Thymus (tissue), 11 donors: ENCODE results near the gene SOX30. TPM values are rescaled to one million over a fixed set of nuclear protein-coding genes. Genes with fewer than 3 reads are reported as not detected.

ENCODE experiments used
- DNase-seq, 9 donors: peaks; one replicate each; pipeline ENCODE4 v3.0.0-alpha.2; 2013; ENCODE audit warnings: low spot score in 9 of 9, low read depth in 6 of 9, missing footprints in 1 of 9
- H3K27ac ChIP-seq, 2 donors: one replicate each; pipeline ENCODE4 v1.5.1; 2013; ENCODE audit warnings: control low read depth in 1 of 2, low read depth in 1 of 2, low read length in 1 of 2, mild to moderate bottlenecking in 1 of 2, moderate library complexity in 1 of 2
- H3K27me3 ChIP-seq, 2 donors: one replicate each; pipeline ENCODE4 v1.5.1; 2013; ENCODE audit warnings: low read length in 1 of 2; ENCODE audit not compliant: control insufficient read depth in 2 of 2, insufficient read depth in 1 of 2
- H3K36me3 ChIP-seq, 2 donors: one replicate each; pipeline ENCODE4 v1.5.1; 2013; ENCODE audit warnings: low read length in 1 of 2, mild to moderate bottlenecking in 1 of 2, moderate library complexity in 1 of 2; ENCODE audit not compliant: control insufficient read depth in 2 of 2, insufficient read depth in 2 of 2
- H3K4me1 ChIP-seq, 2 donors: one replicate each; pipeline ENCODE4 v1.5.1; 2013; ENCODE audit warnings: low read length in 2 of 2; ENCODE audit not compliant: control insufficient read depth in 2 of 2, insufficient read depth in 2 of 2
- H3K4me3 ChIP-seq, 2 donors: one replicate each; pipeline ENCODE4 v1.5.1; 2013; ENCODE audit warnings: low read length in 2 of 2, control low read depth in 1 of 2, mild to moderate bottlenecking in 1 of 2
- H3K9me3 ChIP-seq, 2 donors: one replicate each; pipeline ENCODE4 v1.5.1; 2013; ENCODE audit warnings: low read length in 1 of 2, mild to moderate bottlenecking in 1 of 2; ENCODE audit not compliant: control insufficient read depth in 2 of 2, insufficient read depth in 1 of 2
- WGBS: extraction: QIAGEN DNeasy Blood & Tissue Kit; methylation state at CpG from one replicate; pipeline ENCODE4 v1.1.7; 2013; 5-methylcytosine and 5-hydroxymethylcytosine counted together
- polyA plus RNA-seq: library from polyadenylated mRNA; stranded (reverse); fragments of 200-250 nt; gene quantifications from one replicate; pipeline ENCODE4 v1.2.3, GENCODE V29; 2013
- total RNA-seq: library from RNA; stranded (reverse); fragments of 120-200 nt; gene quantifications from one replicate; pipeline ENCODE4 v1.2.4, GENCODE V29; 2013
- donor health status: healthy.

SOX30 gene
- total and polyA plus RNA-seq, 2 donors, result 0.16 to 0.24 TPM

DNA sequence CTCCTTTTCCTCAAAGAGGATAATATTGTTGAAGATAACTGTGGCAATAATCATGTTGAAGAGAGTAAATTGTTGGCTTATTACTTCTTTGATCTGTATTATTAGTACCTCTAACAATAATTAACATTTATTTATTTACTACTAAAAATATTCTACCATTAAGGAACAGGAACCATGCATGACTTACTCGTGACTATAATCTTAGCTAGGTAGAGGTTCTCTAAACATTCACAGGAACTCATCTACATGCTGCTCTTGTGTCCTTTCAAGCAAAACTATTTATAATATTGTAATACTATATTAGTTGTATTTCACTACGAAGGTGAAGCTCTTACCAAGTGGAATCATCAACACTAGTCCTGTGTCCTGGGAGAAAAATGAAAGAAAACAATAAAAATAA lies 3.1 kb downstream of the SOX30 start:
- DNase-seq, result no peak
- no peak overlapping the region for H3K27ac ChIP-seq

DNA sequence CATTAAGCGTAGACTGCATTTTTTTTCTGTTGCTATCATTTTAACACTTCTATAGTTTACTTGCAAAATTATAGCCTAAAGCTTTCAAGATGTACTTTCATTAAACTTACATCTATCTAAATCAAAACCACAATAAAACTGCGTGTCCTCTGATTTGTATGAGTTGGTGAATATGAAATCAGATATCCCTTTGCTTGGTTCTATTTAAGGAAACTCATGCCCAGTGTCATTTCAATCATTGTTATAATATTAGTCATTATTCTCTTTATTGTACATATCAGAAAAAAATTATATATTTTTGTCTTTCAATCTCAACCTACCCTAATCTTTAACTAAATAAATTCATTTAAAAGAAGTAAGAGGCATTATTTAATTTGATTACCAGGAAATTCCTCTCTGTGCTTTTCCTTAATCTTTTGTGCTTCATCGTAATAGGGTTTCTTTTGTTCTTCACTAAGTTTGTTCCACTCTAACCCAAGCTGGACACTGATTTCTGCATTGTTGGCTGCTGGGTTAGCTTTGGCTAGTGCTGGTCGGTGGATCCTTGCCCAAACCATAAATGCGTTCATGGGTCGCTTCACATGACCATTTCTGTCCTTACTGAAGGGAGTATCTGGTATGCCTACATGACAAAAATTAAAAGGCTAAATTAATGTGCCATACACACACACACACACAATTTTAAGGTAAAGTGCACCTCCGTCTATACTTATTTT lies 3.8 kb downstream of the SOX30 start:
- Histone ChIP-seq H3K27me3 (no peaks in the 10 kb centered on the region), H3K9me3 (peaks cover 0 to 5% of the 10 kb centered on the region in 2 donors), H3K4me1 (peaks cover 5 to 10% of the 10 kb centered on the region in 2 donors), H3K27ac (no peak overlapping the region), H3K4me3 (no peak overlapping the region), H3K36me3 (no peaks in the 10 kb centered on the region)
- WGBS, result 89% methylated on average over 7 of the region's 7 CpGs
- DNase-seq, result no peak

More for the DNA sequence above, 3.1 kb downstream of the SOX30 start:
- Histone ChIP-seq H3K27me3 (no peaks in the 10 kb centered on the region), H3K36me3 (no peaks in the 10 kb centered on the region), H3K9me3 (peaks cover 0 to 5% of the 10 kb centered on the region in 2 donors), H3K4me1 (peaks cover 5 to 10% of the 10 kb centered on the region in 2 donors), H3K4me3 (no peak overlapping the region)
- WGBS, result 94% methylated on average over 2 of the region's 2 CpGs

GRCh38 chr5:157640406-157641066 lies 11.7 kb downstream of the SOX30 start:
- H3K36me3 ChIP-seq, result no peaks in the 10 kb centered on the region
- no peaks in the 10 kb centered on the region for H3K9me3 ChIP-seq
- H3K4me3 ChIP-seq, result no peak overlapping the region
- H3K27me3 ChIP-seq, result no peaks in the 10 kb centered on the region
- 94% methylated on average over 9 of the region's 9 CpGs for WGBS
- H3K4me1 ChIP-seq, result no peaks in the 10 kb centered on the region
- H3K27ac ChIP-seq, result no peak overlapping the region
- no peak for DNase-seq

DNA sequence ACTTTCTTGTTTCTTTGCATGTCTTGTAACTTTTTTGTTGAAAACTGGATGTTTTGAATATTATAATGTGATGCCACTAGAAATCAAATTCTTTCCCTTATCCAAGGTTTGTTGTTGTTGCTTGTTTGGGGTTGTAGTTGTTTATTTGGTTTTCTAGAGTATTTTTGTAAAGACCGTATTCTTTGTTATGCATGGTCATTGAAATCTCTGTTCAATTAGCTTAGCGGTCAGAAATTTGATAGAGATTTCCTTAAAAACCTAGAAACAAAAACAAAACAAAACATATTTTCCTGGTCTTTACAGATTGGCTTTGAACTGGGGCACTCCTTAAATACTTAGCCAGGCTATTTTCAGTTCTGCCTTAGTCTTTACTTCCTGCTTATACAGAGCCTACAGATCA lies 21.9 kb downstream of the SOX30 start:
- no peaks in the 10 kb centered on the region for H3K4me1 ChIP-seq
- H3K27ac ChIP-seq, result no peak overlapping the region
- H3K36me3 ChIP-seq, result no peaks in the 10 kb centered on the region
- no peaks in the 10 kb centered on the region for H3K27me3 ChIP-seq
- H3K9me3 ChIP-seq, result no peaks in the 10 kb centered on the region
- no peak for DNase-seq
- H3K4me3 ChIP-seq, result no peak overlapping the region
- WGBS, result 99% methylated on average over 2 of the region's 2 CpGs

DNA sequence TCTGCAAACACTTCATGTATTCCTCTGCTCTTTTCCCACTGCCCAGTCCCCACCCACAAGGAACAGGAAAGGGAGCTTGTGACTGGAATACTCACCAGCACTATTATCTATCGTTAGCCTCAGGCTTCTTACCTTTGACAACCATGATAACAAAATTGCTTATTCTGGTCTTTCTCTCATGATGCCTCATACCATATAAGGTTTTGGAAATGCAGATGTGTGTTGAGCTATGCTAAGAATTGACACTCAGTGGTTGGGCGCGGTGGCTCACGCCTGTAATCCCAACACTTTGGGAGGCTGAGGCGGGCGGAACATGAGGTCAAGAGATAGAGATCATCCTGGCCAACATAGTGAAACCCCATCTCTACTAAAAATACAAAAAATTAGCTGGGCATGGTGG lies 25.4 kb downstream of the SOX30 start:
- WGBS, result 98% methylated on average over 6 of the region's 6 CpGs
- no peak overlapping the region for H3K4me3 ChIP-seq
- no peaks in the 10 kb centered on the region for H3K36me3 ChIP-seq
- no peak for DNase-seq
- no peak overlapping the region for H3K27ac ChIP-seq
- no peaks in the 10 kb centered on the region for H3K27me3 ChIP-seq
- H3K4me1 ChIP-seq, result no peaks in the 10 kb centered on the region
- H3K9me3 ChIP-seq, result no peaks in the 10 kb centered on the region

- no peaks in the 10 kb centered on the region for H3K9me3 ChIP-seq
- H3K27me3 ChIP-seq, result no peaks in the 10 kb centered on the region
- 68% methylated on average over 2 of the region's 2 CpGs for WGBS
- no peak overlapping the region for H3K4me3 ChIP-seq
- DNase-seq, result no peak
- H3K36me3 ChIP-seq, result no peaks in the 10 kb centered on the region
- no peaks in the 10 kb centered on the region for H3K4me1 ChIP-seq
- H3K27ac ChIP-seq, result no peak overlapping the region
Measured at GRCh38 chr5:157624144-157624543, 28.1 kb downstream of the SOX30 start.

GRCh38 chr5:157620776-157621175 lies 31.5 kb downstream of the SOX30 start:
- DNase-seq, result no peak
- Histone ChIP-seq H3K4me1 (no peaks in the 10 kb centered on the region), H3K9me3 (no peaks in the 10 kb centered on the region), H3K27ac (no peak overlapping the region), H3K27me3 (no peaks in the 10 kb centered on the region), H3K4me3 (no peak overlapping the region), H3K36me3 (no peaks in the 10 kb centered on the region)

DNA sequence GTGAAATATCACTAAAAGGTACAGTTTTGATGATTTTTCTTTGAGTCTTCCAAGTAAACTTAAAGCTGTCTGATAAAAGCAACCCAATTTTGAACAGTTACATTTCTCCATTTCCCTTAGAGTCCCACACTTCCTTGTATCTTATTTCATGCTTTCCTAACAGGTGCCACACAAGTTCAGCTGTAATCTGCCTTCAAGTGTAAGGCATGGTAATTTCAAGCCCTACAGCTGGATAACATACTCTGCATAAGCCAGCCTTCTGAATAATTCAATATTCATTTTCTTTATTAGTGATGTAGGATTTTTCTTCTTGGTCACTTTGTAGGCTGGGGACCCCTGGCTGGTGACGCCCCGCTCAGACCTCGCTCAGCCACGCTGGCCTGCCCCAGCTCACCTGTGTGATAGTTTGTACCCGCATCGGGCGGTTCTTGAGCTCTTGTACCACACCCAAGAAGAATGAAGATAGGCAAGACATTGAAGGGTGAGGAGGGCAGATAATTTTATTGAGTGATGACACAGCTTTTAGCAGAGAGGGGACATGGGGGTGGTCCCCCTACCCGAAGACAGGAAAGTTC lies 34.0 kb downstream of the SOX30 start:
- no peaks in the 10 kb centered on the region for H3K36me3 ChIP-seq
- WGBS, result 99% methylated on average over 8 of the region's 8 CpGs

GRCh38 chr5:157616785-157617184 lies 35.5 kb downstream of the SOX30 start:
- no peaks in the 10 kb centered on the region for H3K36me3 ChIP-seq
- WGBS, result 95% methylated on average over 4 of the region's 4 CpGs
- H3K27ac ChIP-seq, result no peak overlapping the region
- no peaks in the 10 kb centered on the region for H3K9me3 ChIP-seq
- no peak overlapping the region for H3K4me3 ChIP-seq
- no peak for DNase-seq
- H3K4me1 ChIP-seq, result peaks cover 0 to 15% of the 10 kb centered on the region in 2 donors
- H3K27me3 ChIP-seq, result no peaks in the 10 kb centered on the region

More for the DNA sequence above, 34.0 kb downstream of the SOX30 start:
- Histone ChIP-seq H3K4me3 (no peak overlapping the region), H3K4me1 (peaks cover 0 to 9% of the 10 kb centered on the region in 2 donors), H3K27me3 (no peaks in the 10 kb centered on the region), H3K9me3 (no peaks in the 10 kb centered on the region), H3K27ac (no peak overlapping the region)
- no peak for DNase-seq
